22Rv1 (cell line): Measurements from ENCODE around the gene RNF25.

ENCODE experiments used
- H3K27ac ChIP-seq: fragments of 450-650 bp; 2 replicates; pipeline ENCODE4 v1.5.1; 2017
- ZFX ChIP-seq: fragments of 450-650 bp; IDR thresholded peaks from 2 replicates; pipeline ENCODE4 v1.6.1; 2017; ENCODE audit warnings: antibody characterized with exemption, borderline replicate concordance
- TF ChIP-seq, protein P1 (sequence below): fragments of 450-650 bp; IDR thresholded peaks from 2 replicates; pipeline ENCODE4 v1.5.1; 2017; ENCODE audit warnings: mild to moderate bottlenecking

Gene RNF25

DNA sequence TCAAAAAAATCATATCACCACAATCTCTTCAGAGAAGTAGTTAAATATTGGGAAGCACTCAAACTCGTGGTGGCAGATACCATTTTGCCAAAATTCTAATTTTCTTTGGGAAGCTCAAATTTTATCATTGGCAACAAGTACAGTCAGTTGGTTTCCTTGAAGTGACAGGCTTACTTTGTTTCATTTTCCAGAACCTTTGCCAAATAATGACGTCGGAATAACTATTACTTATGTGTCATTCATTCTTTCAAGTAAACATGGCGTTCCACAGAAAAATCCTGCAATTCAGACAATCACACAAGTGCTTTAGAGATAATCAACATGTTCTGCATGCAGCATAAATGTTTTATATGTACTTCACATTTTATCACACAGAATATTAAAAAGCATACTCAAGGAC is 44.3 kb upstream of the RNF25 start:
- H3K27ac ChIP-seq: no peak overlapping the region
- no peak for TF ChIP-seq ZFX
- TF ChIP-seq, protein P1, sequence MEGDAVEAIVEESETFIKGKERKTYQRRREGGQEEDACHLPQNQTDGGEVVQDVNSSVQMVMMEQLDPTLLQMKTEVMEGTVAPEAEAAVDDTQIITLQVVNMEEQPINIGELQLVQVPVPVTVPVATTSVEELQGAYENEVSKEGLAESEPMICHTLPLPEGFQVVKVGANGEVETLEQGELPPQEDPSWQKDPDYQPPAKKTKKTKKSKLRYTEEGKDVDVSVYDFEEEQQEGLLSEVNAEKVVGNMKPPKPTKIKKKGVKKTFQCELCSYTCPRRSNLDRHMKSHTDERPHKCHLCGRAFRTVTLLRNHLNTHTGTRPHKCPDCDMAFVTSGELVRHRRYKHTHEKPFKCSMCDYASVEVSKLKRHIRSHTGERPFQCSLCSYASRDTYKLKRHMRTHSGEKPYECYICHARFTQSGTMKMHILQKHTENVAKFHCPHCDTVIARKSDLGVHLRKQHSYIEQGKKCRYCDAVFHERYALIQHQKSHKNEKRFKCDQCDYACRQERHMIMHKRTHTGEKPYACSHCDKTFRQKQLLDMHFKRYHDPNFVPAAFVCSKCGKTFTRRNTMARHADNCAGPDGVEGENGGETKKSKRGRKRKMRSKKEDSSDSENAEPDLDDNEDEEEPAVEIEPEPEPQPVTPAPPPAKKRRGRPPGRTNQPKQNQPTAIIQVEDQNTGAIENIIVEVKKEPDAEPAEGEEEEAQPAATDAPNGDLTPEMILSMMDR: no peak

DNA sequence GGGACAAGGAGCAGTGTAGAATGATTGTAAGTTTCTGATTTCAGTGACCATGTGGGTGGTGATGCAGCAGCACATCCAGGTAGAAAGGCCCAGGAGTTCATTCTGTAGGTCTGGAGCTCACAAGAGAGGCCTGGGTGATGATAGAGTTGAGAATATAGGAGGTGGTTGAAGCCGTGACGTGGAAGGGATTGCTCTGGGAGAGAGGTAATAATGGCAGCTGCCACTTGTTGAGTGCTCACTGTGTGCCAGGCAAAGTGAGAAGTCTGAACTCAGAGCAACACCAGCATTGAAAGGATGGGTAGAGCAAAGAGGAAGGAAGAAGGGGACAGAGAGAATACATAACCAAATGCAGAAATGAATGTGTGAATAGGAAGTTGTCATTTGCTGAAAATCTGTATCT is 42.1 kb upstream of the RNF25 start:
- TF ChIP-seq, protein P1: no peak
- no peak for TF ChIP-seq ZFX

DNA sequence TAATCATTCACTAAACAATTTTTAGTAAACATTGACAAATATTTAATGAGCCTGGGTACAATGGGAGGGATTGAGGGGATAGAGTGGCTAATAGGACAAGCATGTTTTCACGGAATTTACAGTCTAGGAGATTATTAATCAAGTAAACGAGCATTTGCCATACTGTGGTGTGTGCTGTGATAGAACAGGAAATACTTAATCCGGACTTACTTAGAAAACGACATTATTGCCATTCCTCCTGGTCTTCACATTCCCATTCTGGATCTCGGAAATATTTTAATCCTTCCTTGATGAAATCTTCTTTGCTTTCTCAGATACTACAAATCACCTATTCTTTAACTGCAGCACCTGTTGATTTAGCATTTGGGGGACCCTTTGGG is 39.7 kb upstream of the RNF25 start:
- H3K27ac ChIP-seq: peak overlapping the region; percentile 85
- no peak for TF ChIP-seq ZFX
- TF ChIP-seq, protein P1: no peak

More for the DNA sequence above, 42.1 kb upstream of the RNF25 start:
- no peak overlapping the region for H3K27ac ChIP-seq

- H3K27ac ChIP-seq: peak within 1 kb of the TSS; percentile 85
- TF ChIP-seq ZFX: no peak
- TF ChIP-seq, protein P1: peak; percentile 96
These were observed 39.1 kb upstream of the RNF25 start, which contains the start of gene TTLL4 for GRCh38 chr2:218710687-218711549. Gene TTLL4 (plus strand): TSS chr2:218710835. CDS start chr2:218737677, 26,842 bp downstream.

- TF ChIP-seq, protein P1: no peak
- no peak for TF ChIP-seq ZFX
- peak overlapping the region; percentile 85 for H3K27ac ChIP-seq
These were observed 38.5 kb upstream of the RNF25 start for GRCh38 chr2:218710334-218710686.

DNA sequence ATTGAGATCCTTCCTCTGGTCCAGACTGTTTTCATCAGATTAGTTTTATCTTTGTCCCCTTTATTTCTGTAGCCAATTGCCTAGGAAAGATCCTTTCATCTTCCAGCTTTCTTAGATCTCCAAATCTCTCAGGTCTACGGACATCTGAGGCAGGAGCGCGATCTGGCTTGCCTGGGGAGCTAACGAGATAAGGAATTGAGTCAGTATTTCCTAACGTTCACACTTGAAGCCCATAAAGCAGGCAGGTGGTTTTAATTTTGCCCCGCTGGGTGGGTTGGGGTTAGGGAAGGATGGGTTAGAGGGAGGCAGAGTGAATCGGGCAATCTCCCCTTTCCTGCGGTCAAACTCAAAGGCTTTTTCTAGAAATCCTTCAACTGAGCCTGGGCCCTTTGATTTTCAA is 38.1 kb upstream of the RNF25 start:
- no peak overlapping the region for H3K27ac ChIP-seq
- TF ChIP-seq ZFX: no peak
- TF ChIP-seq, protein P1: no peak

DNA sequence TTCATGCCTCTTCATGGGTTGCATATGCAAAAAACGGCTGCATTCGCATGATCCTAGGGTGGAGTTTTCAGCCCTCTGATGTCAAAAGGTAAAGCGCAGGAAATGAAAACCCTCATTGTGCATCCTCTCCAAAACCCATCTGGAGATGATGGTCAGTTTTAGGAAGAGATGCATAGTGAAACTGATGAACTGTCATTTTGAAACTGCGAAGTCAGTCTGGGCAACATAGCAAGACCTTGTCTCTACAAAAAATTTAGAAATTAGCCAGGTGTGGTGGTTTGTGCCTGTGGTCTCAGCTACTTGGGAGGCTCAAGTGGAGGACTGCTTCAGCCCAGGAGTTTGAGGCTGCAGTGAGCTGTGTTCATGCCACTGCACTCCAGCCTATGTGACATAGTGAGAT is 36.3 kb upstream of the RNF25 start:
- TF ChIP-seq, protein P1: no peak
- TF ChIP-seq ZFX: no peak
- H3K27ac ChIP-seq: no peak overlapping the region
